GM12878 (cell line): ENCODE data around the gene VPS26A. TPM values are rescaled to one million over a fixed set of nuclear protein-coding genes. Genes with fewer than 3 reads are reported as not detected.

Source experiments
- ATAC-seq: fragments of 200-7000 bp; cut with Tn5 transposase; 3 replicates; pipeline ENCODE4 v1.9.1; 2020; ENCODE audit warnings: mild to moderate bottlenecking, moderate library complexity
- BruUV-seq: library from RNA; stranded (reverse); fragments of 400-500 nt; replicated peaks from 2 replicates; lab custom pipeline; 2021; lab: Mats Ljungman, UMichigan
- CTCF ChIA-PET: fragments of 300-600 bp; sonication (Branson Sonifier 250); formaldehyde crosslinking; extraction: SDS; loops from one replicate; lab custom pipeline; 2021; ENCODE audit warnings: inconsistent platforms; lab: Yijun Ruan, JAX
- POLR2A ChIA-PET: fragments of 350-600 bp; formaldehyde crosslinking; extraction: SDS; loops from one replicate; lab custom pipeline; 2021; ENCODE audit warnings: inconsistent platforms; lab: Charles Lee
- RAD21 ChIA-PET: fragments of 300-600 bp; sonication (Branson Sonifier 250); formaldehyde crosslinking; loops from one replicate; lab custom pipeline; 2023; ENCODE audit warnings: antibody characterized with exemption; ENCODE audit not compliant: unreplicated experiment; lab: Charles Lee
- SMC1A ChIA-PET: fragments of 300-600 bp; sonication (Branson Sonifier 250); formaldehyde crosslinking; loops from one replicate; lab custom pipeline; 2023; ENCODE audit not compliant: unreplicated experiment, uncharacterized antibody; lab: Charles Lee
- DNase-seq: peaks from one replicate; pipeline ENCODE4 v3.0.0-alpha.2; 2011; ENCODE audit warnings: low read depth, low spot score
- FAIRE-seq: peaks from 3 replicates; lab custom pipeline; 2011; peaks lifted over from hg19 to GRCh38; lab: Jason Lieb, UNC
- H2AFZ ChIP-seq: 2 replicates; pipeline ENCODE4 v1.6.0; 2011; ENCODE audit warnings: low read depth, low read length, control low read depth; ENCODE audit not compliant: control insufficient read depth
- H3K27ac ChIP-seq: 2 replicates; pipeline ENCODE4 v1.5.1; 2011; ENCODE audit warnings: control low read depth; ENCODE audit not compliant: control insufficient read depth, insufficient read depth
- H3K27me3 ChIP-seq, 2 experiments: replicated peaks in 1 of 2; 2 replicates each; pipeline versions ENCODE4 v1.6.0 to v1.6.1; 2011; ENCODE audit warnings: low read length in 1 of 2; ENCODE audit not compliant: control insufficient read depth in 2 of 2, insufficient read depth in 2 of 2
- H3K36me3 ChIP-seq, 2 experiments: 2 replicates each; pipeline ENCODE4 v1.5.1; 2011; ENCODE audit warnings: low read length in 1 of 2; ENCODE audit not compliant: control insufficient read depth in 2 of 2, insufficient read depth in 2 of 2
- H3K4me1 ChIP-seq: 2 replicates; pipeline ENCODE4 v1.6.1; 2011; ENCODE audit warnings: mild to moderate bottlenecking, low read length, moderate library complexity, mixed read lengths; ENCODE audit not compliant: control insufficient read depth, insufficient read depth
- H3K4me2 ChIP-seq: 2 replicates; pipeline ENCODE4 v1.6.0; 2011; ENCODE audit warnings: control low read depth; ENCODE audit not compliant: control insufficient read depth, insufficient read depth
- H3K4me3 ChIP-seq: fragments of 200-600 bp; sonication (generic); 2 replicates; pipeline ENCODE4 v1.5.1; 2016
- H3K79me2 ChIP-seq: 2 replicates; pipeline ENCODE4 v1.6.0; 2011; ENCODE audit warnings: low read length; ENCODE audit not compliant: control insufficient read depth, insufficient read depth
- H3K9ac ChIP-seq: 2 replicates; pipeline ENCODE4 v1.8.0; 2011; ENCODE audit warnings: low read length, control low read depth, mixed read lengths; ENCODE audit not compliant: control insufficient read depth, insufficient read depth
- H3K9me3 ChIP-seq: replicated peaks from 3 replicates; pipeline ENCODE4 v1.5.1; 2011; ENCODE audit warnings: mild to moderate bottlenecking, low read length; ENCODE audit not compliant: control insufficient read depth, insufficient read depth
- H4K20me1 ChIP-seq: 2 replicates; pipeline ENCODE4 v1.6.0; 2011; ENCODE audit not compliant: control insufficient read depth, insufficient read depth
- GABPA ChIP-seq: IDR thresholded peaks from 2 replicates; pipeline ENCODE4 v1.6.1; 2014; ENCODE audit warnings: antibody characterized with exemption, low read depth, mild to moderate bottlenecking, inconsistent platforms
- HDGF ChIP-seq: fragments of 450-650 bp; IDR thresholded peaks from 2 replicates; pipeline ENCODE4 v1.6.1; 2016; ENCODE audit warnings: antibody characterized with exemption
- IKZF1 ChIP-seq: fragments of 450-650 bp; conservative IDR thresholded peaks from 2 replicates; pipeline ENCODE4 v1.6.1; 2017; ENCODE audit warnings: antibody characterized with exemption, mild to moderate bottlenecking
- MTA3 ChIP-seq: IDR thresholded peaks from 2 replicates; pipeline ENCODE4 v1.6.1; 2012; ENCODE audit warnings: low read length, inconsistent platforms, borderline replicate concordance
- MXI1 ChIP-seq: fragments of 150-350 bp; IDR thresholded peaks from 2 replicates; pipeline ENCODE4 v1.6.1; 2011; ENCODE audit warnings: low read depth, mild to moderate bottlenecking, inconsistent platforms, low read length, improper control_type of control experiment
- MYB ChIP-seq: fragments of 150-350 bp; IDR thresholded peaks from 2 replicates; pipeline ENCODE4 v1.6.1; 2014; ENCODE audit warnings: mild to moderate bottlenecking, low read depth, low read length, borderline replicate concordance
- PAX8 ChIP-seq: fragments of 450-650 bp; IDR thresholded peaks from 2 replicates; pipeline ENCODE4 v1.6.1; 2017; ENCODE audit warnings: mild to moderate bottlenecking, moderate library complexity
- POLR2A ChIP-seq: IDR thresholded peaks from 2 replicates; pipeline ENCODE4 v1.6.1; 2011; ENCODE audit warnings: low read depth, mild to moderate bottlenecking, low read length
- POLR2AphosphoS5 ChIP-seq: IDR thresholded peaks from 2 replicates; pipeline ENCODE4 v1.6.1; 2011; ENCODE audit warnings: mild to moderate bottlenecking, low read length, inconsistent platforms
- RELB ChIP-seq: fragments of 450-650 bp; IDR thresholded peaks from 2 replicates; pipeline ENCODE4 v1.6.1; 2017; ENCODE audit warnings: low read depth, mild to moderate bottlenecking, moderate library complexity
- SMAD1 ChIP-seq: fragments of 450-650 bp; IDR thresholded peaks from 2 replicates; pipeline ENCODE4 v1.6.1; 2018; ENCODE audit warnings: mild to moderate bottlenecking, low read depth; ENCODE audit not compliant: partially characterized antibody
- SMAD5 ChIP-seq: IDR thresholded peaks from 2 replicates; pipeline ENCODE4 v1.6.1; 2016; ENCODE audit warnings: antibody characterized with exemption, low read depth
- SUZ12 ChIP-seq: fragments of 200-600 bp; sonication (generic); IDR thresholded peaks from one replicate; pipeline ENCODE4 v1.6.1; 2018; ENCODE audit warnings: antibody characterized with exemption, mild to moderate bottlenecking; ENCODE audit not compliant: unreplicated experiment
- TARDBP ChIP-seq: IDR thresholded peaks from 2 replicates; pipeline ENCODE4 v1.6.1; 2016; ENCODE audit warnings: borderline replicate concordance
- USF2 ChIP-seq: IDR thresholded peaks from 2 replicates; pipeline ENCODE4 v1.6.1; 2011; ENCODE audit warnings: low read depth, low read length, improper control_type of control experiment, borderline replicate concordance
- ZNF622 ChIP-seq: fragments of 450-650 bp; IDR thresholded peaks from 2 replicates; pipeline ENCODE4 v1.6.1; 2017; ENCODE audit warnings: mild to moderate bottlenecking, inconsistent platforms
- WGBS: methylation state at CpG from one replicate; pipeline ENCODE4 v1.1.6; 2016; ENCODE audit warnings: low lambda C conversion rate; ENCODE audit not compliant: insufficient replicate concordance, insufficient coverage; ENCODE audit errors: missing lambda C conversion rate; 5-methylcytosine and 5-hydroxymethylcytosine counted together
- in situ Hi-C: fragments of 300-500 bp; cut with MboI; formaldehyde crosslinking; loops from 9 replicates; pipeline ENCODE4 v1.14.3; 2018; ENCODE audit warnings: mixed read lengths
- intact Hi-C: fragments of 100-400 bp; cut with micrococcal nuclease; formaldehyde crosslinking; loops from one replicate; pipeline ENCODE4 v1.14.2; 2022; ENCODE audit not compliant: unreplicated experiment
- polyA plus RNA-seq, 11 experiments: library from polyadenylated mRNA; depleted of rRNA in 4 of 11; unstranded in 6 of 11; stranded (reverse) in 5 of 11; fragments of >200 nt; fragmentation: Nextera tagmentation in 4 of 11; fragmentation: Illumina TruSeq in 1 of 11; extraction: Ambion mirVana in 4 of 11; extraction: Trizol in 1 of 11; gene quantifications; 1 replicate in 1 of 11; 2 replicates in 10 of 11; pipeline versions ENCODE4 v1.2.1 to v1.2.3, GENCODE V29; 2011 to 2016; ENCODE audit warnings: inconsistent platforms in 2 of 11, missing spikeins in 2 of 11, low read depth in 1 of 11
- total RNA-seq, 4 experiments: library from RNA; depleted of rRNA in 3 of 4; stranded (reverse); fragments of >200 nt in 3 of 4; fragmentation: Illumina TruSeq in 1 of 4; extraction: Trizol in 1 of 4; gene quantifications; 2 replicates each; pipeline versions ENCODE4 v1.2.1 to v1.2.3, GENCODE V29; 2013 to 2021

Gene VPS26A
- total and polyA plus RNA-seq, 10 of the 15 experiments (the other 5 are each of a cell fraction or from before 2014, with no cell fraction given): 16.8 to 72.3 (median 26.8) TPM

GRCh38 chr10:69186524-69186923 is 62.5 kb downstream of the VPS26A start:
- TF ChIP-seq POLR2AphosphoS5: no peak
- TF ChIP-seq MYB: no peak
- no peak for TF ChIP-seq HDGF
- TF ChIP-seq SMAD1: no peak
- ChIA-PET POLR2A (no interaction called here), RAD21 (no interaction called here), CTCF (interaction anchor here (0.8 kb wide), 1 partner anchor 49 kb away, joined by 3 read pairs; no protein-coding TSS in a partner anchor), SMC1A (interaction anchor here (1.8 to 2.8 kb wide), 2 partner anchors 13 to 15 kb away, joined by 6 to 10 read pairs; no protein-coding TSS in a partner anchor)
- Histone ChIP-seq H3K4me3 (no peak overlapping the region), H2AFZ (no peak overlapping the region), H3K27me3 (no peaks in the 10 kb centered on the region), H3K4me1 (no peaks in the 10 kb centered on the region), H3K9me3 (no peaks in the 10 kb centered on the region), H3K36me3 (peaks cover 2 to 4% of the 10 kb centered on the region in 2 experiments), H3K27ac (no peak overlapping the region), H3K79me2 (peaks cover 24% of the 10 kb centered on the region), H3K9ac (no peak overlapping the region), H3K4me2 (no peak overlapping the region), H4K20me1 (no peaks in the 10 kb centered on the region)
- intact Hi-C loops: no loop called here
- no TSS peak for BruUV-seq
- in situ Hi-C loops: no loop called here
- WGBS: 100% methylated on average over 1 of the region's 1 CpG
- ATAC-seq (no peak), DNase-seq (no peak), FAIRE-seq (no peak)

- Histone ChIP-seq H3K9ac (no peak overlapping the region), H3K4me2 (no peak overlapping the region), H3K9me3 (no peaks in the 10 kb centered on the region), H2AFZ (no peak overlapping the region), H3K4me1 (no peaks in the 10 kb centered on the region), H3K79me2 (no peaks in the 10 kb centered on the region; the same call in 1 of the 2 replicates), H3K36me3 (peaks cover 2 to 12% of the 10 kb centered on the region in 2 experiments), H4K20me1 (no peaks in the 10 kb centered on the region), H3K27ac (no peak overlapping the region), H3K4me3 (no peak overlapping the region), H3K27me3 (no peaks in the 10 kb centered on the region)
- ATAC-seq (no peak), FAIRE-seq (no peak), DNase-seq (no peak)
- 83% methylated on average over 2 of the region's 2 CpGs for WGBS
- intact Hi-C loops (no loop called here), in situ Hi-C loops (no loop called here)
- CTCF ChIA-PET: interaction anchor here (1.6 kb wide), 1 partner anchor 196 kb away, joined by 6 read pairs; no protein-coding TSS in a partner anchor
- SMC1A ChIA-PET: interaction anchor here (0.8 to 2.1 kb wide), 3 partner anchors 11 to 22 kb away, joined by 3 to 6 read pairs (median 3); partner anchors contain the start of gene SUPV3L1
- no TSS peak for BruUV-seq
- RAD21 ChIA-PET: interaction anchor here (1.1 to 1.6 kb wide), 2 partner anchors 28 to 196 kb away, joined by 3 to 6 read pairs; no protein-coding TSS in a partner anchor
- POLR2A ChIA-PET: interaction anchor here (0.7 kb wide), 2 partner anchors 26 to 106 kb away, joined by 3 to 4 read pairs; no protein-coding TSS in a partner anchor
- no peak for TF ChIP-seq MXI1
- TF ChIP-seq HDGF: no peak
- no peak for TF ChIP-seq SUZ12
- TF ChIP-seq MYB: no peak
- TF ChIP-seq TARDBP: no peak
- TF ChIP-seq POLR2A: no peak
- TF ChIP-seq SMAD5: no peak
- TF ChIP-seq PAX8: no peak
- TF ChIP-seq USF2: no peak
- no peak for TF ChIP-seq MTA3
- TF ChIP-seq GABPA: no peak
- no peak for TF ChIP-seq ZNF622
- TF ChIP-seq IKZF1: no peak
- no peak for TF ChIP-seq RELB
These were observed 77.1 kb downstream of the VPS26A start for GRCh38 chr10:69201045-69201444.
